Subcutaneous abdominal adipose tissue (tissue), 5 donors: Measurements from ENCODE around the gene TFF1.

Source experiments
- H3K27ac ChIP-seq: one replicate; pipeline ENCODE4 v1.7.0; 2013; ENCODE audit warnings: low read depth, mild to moderate bottlenecking, inconsistent platforms, low read length, moderate library complexity
- H3K27me3 ChIP-seq, 5 donors: one replicate each; pipeline ENCODE4 v1.7.0; 2013; ENCODE audit warnings: low read length in 5 of 5, inconsistent platforms in 1 of 5; ENCODE audit not compliant: control insufficient read depth in 5 of 5, insufficient read depth in 4 of 5
- H3K36me3 ChIP-seq, 5 donors: one replicate each; pipeline ENCODE4 v1.7.0; 2013; ENCODE audit warnings: low read length in 5 of 5; ENCODE audit not compliant: control insufficient read depth in 5 of 5, insufficient read depth in 5 of 5
- H3K4me1 ChIP-seq, 5 donors: one replicate each; pipeline ENCODE4 v1.7.0; 2013; ENCODE audit warnings: low read length in 5 of 5, mild to moderate bottlenecking in 3 of 5, moderate library complexity in 1 of 5; ENCODE audit not compliant: control insufficient read depth in 5 of 5, insufficient read depth in 5 of 5
- H3K4me3 ChIP-seq, 5 donors: one replicate each; pipeline ENCODE4 v1.7.0; 2013; ENCODE audit warnings: low read length in 5 of 5, low read depth in 1 of 5
- H3K9ac ChIP-seq, 5 donors: one replicate each; pipeline ENCODE4 v1.7.0; 2013; ENCODE audit warnings: low read length in 5 of 5, mild to moderate bottlenecking in 4 of 5, moderate library complexity in 3 of 5
- H3K9me3 ChIP-seq, 5 donors: one replicate each; pipeline ENCODE4 v1.7.0; 2013; ENCODE audit warnings: low read length in 5 of 5; ENCODE audit not compliant: control insufficient read depth in 5 of 5
- donor health status: healthy.
- donor health status: healthy.
- donor health status: healthy.
- donor health status: healthy.
- donor health status: healthy.

The TFF1 gene

GRCh38 chr21:42366292-42367010 lies at the start of gene TFF1:
Gene TFF1, minus strand, starts transcription at chr21:42366535. Its CDS starts 40 bp downstream, at chr21:42366495.
- no peaks in the 10 kb centered on the region for H3K36me3 ChIP-seq
- no peaks in the 10 kb centered on the region for H3K9me3 ChIP-seq
- H3K9ac ChIP-seq = no peak within 1 kb of the TSS
- H3K27ac ChIP-seq = no peak within 1 kb of the TSS
- no peak within 1 kb of the TSS for H3K4me3 ChIP-seq
- H3K27me3 ChIP-seq = peaks cover 0 to 37% (median 30%) of the 10 kb centered on the region in 5 donors
- no peaks in the 10 kb centered on the region for H3K4me1 ChIP-seq

DNA sequence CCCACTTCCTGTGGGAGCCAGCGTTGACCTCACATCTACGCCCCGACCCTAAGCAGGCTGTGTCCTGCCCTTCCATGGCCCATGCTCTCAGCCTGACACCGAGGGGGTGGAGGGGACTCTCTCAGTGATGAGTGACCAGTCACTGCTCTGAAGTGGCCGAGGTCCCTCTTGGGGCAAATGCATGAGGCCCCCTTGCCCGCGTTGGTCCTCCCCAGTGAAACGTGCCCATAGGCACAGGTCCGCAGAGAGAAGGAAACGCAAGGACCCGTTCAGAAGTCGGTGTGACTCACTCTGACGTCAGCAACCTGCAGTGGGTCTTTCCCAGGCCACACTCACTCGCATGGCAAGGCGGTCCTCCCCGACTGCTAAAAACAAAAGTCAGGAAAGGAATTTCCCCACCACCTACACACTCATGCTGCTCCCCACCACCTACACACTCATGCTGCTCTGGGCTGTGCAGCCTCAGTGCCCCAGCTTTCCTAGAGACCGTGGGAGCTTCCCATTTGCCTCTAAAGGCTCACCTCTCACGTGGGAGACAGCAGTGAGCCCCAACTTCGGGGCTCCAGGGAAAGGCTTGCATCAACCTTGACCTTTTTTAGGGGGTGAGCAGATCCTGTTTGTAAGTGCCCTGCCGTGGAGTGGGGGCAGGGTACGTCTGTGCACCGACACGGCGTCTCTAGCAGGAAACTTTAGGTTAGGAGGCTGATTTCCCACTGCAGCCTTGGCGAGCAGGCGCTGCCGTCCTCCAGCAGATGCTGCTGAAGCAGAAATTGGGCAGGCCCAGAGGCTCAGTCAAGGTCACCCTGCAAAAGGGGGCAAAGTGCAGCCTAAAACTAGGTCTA lies 48.8 kb upstream of the TFF1 start:
- H3K9me3 ChIP-seq = no peaks in the 10 kb centered on the region
- H3K27ac ChIP-seq = no peak overlapping the region
- peaks cover 0 to 10% (median 3%) of the 10 kb centered on the region in 5 donors for H3K4me1 ChIP-seq
- no peak overlapping the region for H3K4me3 ChIP-seq
- H3K9ac ChIP-seq = no peak overlapping the region
- H3K27me3 ChIP-seq = peaks cover 10 to 38% (median 34%) of the 10 kb centered on the region in 5 donors
- H3K36me3 ChIP-seq = no peaks in the 10 kb centered on the region

DNA sequence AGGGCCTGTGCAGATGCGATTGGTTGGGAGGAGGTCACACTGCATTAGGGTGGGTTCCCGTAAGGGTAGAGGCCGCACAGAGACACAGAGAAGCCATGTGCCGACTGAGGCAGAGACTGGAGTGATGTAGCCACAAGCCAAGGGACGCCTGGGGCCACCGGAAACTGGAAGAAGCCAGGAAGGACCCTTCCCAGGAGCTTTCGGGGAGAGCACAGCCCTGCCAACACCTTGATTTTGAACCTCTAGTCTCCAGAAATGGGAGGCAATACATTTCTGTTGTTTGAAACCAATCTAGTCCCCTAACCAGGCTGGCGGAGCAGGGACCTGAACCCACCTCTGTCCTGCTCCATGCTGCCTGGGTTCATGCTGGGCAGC lies 48.2 kb upstream of the TFF1 start:
- Histone ChIP-seq H3K9ac (no peak overlapping the region), H3K27me3 (peaks cover 10 to 39% (median 35%) of the 10 kb centered on the region in 5 donors), H3K4me1 (peaks cover 0 to 10% (median 3%) of the 10 kb centered on the region in 5 donors), H3K4me3 (no peak overlapping the region), H3K9me3 (no peaks in the 10 kb centered on the region), H3K36me3 (no peaks in the 10 kb centered on the region), H3K27ac (no peak overlapping the region)

- Histone ChIP-seq H3K4me3 (no peak overlapping the region), H3K9ac (no peak overlapping the region), H3K36me3 (no peaks in the 10 kb centered on the region), H3K4me1 (peaks cover 0 to 10% (median 3%) of the 10 kb centered on the region in 5 donors), H3K27me3 (peaks cover 10 to 40% (median 34%) of the 10 kb centered on the region in 5 donors), H3K9me3 (no peaks in the 10 kb centered on the region), H3K27ac (no peak overlapping the region)
Observed at GRCh38 chr21:42414066-42414465, 47.7 kb upstream of the TFF1 start.

- Histone ChIP-seq H3K36me3 (no peaks in the 10 kb centered on the region), H3K9me3 (no peaks in the 10 kb centered on the region), H3K9ac (no peak overlapping the region), H3K4me3 (no peak overlapping the region), H3K27ac (no peak overlapping the region), H3K27me3 (peaks cover 10 to 42% (median 34%) of the 10 kb centered on the region in 5 donors), H3K4me1 (peaks cover 0 to 10% (median 3%) of the 10 kb centered on the region in 5 donors)
Observed at GRCh38 chr21:42413500-42413899, 47.2 kb upstream of the TFF1 start.

DNA sequence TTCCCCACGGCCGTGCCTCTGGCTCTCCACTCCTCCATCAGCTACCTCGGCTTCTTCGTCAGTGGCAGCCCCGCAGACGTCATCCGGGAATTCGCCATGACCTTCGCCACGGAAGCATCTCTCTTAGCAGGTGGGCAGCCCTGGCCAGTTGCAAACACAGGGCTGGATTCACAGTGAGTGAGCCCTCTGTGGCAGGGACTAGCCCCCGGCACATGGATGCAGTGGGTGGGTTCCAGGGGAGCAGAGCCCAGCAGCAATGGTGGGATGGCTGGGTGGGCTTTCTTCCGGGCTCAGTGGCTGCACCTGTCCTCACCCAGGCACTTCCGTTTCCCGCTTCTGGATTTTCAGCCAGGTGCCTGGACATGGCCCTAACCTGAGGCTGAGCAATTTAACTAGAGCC lies 46.8 kb upstream of the TFF1 start:
- no peaks in the 10 kb centered on the region for H3K9me3 ChIP-seq
- no peak overlapping the region for H3K4me3 ChIP-seq
- H3K36me3 ChIP-seq = no peaks in the 10 kb centered on the region
- H3K4me1 ChIP-seq = peaks cover 0 to 10% (median 3%) of the 10 kb centered on the region in 5 donors
- peaks cover 10 to 42% (median 30%) of the 10 kb centered on the region in 5 donors for H3K27me3 ChIP-seq
- no peak overlapping the region for H3K9ac ChIP-seq
- H3K27ac ChIP-seq = no peak overlapping the region

GRCh38 chr21:42412636-42412933 lies 46.2 kb upstream of the TFF1 start:
- Histone ChIP-seq H3K9me3 (no peaks in the 10 kb centered on the region), H3K4me3 (no peak overlapping the region), H3K4me1 (peaks cover 0 to 10% (median 3%) of the 10 kb centered on the region in 5 donors), H3K27me3 (peaks cover 10 to 42% (median 30%) of the 10 kb centered on the region in 5 donors), H3K9ac (no peak overlapping the region), H3K36me3 (no peaks in the 10 kb centered on the region), H3K27ac (no peak overlapping the region)

- H3K27ac ChIP-seq = no peak overlapping the region
- no peaks in the 10 kb centered on the region for H3K36me3 ChIP-seq
- H3K9me3 ChIP-seq = no peaks in the 10 kb centered on the region
- no peak overlapping the region for H3K9ac ChIP-seq
- peaks cover 10 to 43% (median 33%) of the 10 kb centered on the region in 5 donors for H3K27me3 ChIP-seq
- H3K4me1 ChIP-seq = peaks cover 0 to 10% (median 3%) of the 10 kb centered on the region in 5 donors
- no peak overlapping the region for H3K4me3 ChIP-seq
Observed at GRCh38 chr21:42411891-42412635, 45.7 kb upstream of the TFF1 start.

DNA sequence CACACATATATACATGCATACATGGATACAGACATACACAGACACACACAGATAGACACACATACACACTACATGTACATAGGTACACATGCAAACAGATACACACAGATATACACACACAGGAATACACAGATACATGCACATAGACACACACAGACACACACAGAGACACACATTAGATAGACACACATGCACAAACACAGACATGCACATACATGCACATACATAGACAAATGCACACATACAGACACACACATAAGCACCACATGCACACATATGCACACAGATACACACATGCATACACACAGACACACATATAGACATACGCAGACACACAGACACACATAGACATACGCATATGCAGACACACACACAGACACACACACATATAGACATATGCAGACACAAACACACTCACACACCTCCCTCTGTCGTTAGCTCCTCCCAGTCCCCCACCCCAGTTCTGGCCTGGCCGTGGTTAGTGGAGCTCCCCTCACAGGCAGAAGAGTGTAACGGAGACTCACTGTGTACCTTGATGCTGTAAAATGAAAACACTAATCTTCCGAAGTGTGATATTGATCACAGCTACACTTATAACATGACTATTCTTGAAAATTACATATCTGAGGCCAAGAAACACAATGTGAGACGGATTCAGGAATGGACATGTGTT lies 45.0 kb upstream of the TFF1 start:
- Histone ChIP-seq H3K27ac (no peak overlapping the region), H3K9me3 (no peaks in the 10 kb centered on the region), H3K9ac (no peak overlapping the region), H3K36me3 (no peaks in the 10 kb centered on the region), H3K27me3 (peaks cover 10 to 48% (median 33%) of the 10 kb centered on the region in 5 donors), H3K4me1 (peaks cover 0 to 10% (median 3%) of the 10 kb centered on the region in 5 donors), H3K4me3 (no peak overlapping the region)
